ENCODE measurements around the gene CHD8.

CHD8 gene

DNA sequence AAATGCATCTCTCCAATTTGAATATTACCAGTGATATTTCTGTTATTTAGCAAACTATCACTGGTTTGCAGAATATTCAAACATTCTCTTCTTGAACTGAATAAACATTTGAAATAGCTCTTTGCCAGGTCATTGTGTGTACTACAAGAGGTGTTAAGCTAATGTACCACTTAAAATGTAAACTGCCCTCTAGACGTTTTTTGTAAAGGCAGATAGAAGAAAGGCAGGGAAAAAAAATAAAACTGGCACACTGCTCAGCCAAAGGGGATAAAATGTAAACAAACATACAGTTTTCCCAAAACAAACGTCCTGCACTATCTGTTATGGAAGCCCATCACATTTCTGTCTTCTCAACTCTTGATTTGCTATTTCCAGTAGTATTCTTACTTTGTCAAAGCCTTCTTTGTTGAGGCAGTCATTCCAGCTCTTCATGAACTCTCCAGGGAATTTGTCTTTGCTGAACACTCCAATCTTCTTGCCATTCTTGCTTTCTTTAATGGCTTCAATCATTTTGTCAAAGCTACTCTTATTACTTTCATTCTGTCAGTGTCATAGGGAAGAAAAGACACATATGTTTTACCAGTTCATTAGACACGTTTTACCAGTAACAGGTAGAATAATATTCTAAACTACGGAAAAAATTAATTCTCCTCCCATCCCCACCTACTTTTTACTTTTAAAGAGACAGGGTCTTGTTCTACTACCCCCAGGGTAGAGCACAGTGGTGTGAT is 85.8 kb downstream of the CHD8 start:
- no peak for DNase-seq

DNA sequence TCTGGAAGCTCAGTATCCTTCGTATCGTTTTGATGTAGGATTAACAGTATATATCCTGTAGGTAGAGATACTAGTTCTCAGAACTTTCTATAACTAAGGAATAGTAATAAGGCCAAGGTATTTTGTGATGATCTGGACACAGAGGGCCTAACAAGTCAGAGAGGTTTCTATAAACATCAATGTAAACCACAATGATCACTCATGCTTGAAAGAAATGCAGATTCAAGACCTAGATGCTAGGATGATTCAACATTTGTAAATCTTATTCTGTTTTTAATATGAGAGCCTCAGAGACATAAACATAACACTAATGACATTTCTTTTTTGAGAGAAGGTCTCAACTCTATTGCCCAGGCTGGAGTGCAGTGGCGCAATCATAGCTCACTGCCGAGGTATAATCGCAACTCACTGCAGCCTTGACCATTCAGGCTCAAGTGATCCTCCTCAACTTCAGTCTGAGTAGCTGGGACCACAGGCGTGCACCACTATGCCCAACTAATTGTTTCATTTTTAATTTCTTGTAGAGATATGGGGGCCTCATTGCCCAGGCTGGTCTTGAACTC is 88.3 kb downstream of the CHD8 start:
- no peak for DNase-seq

- no peak for DNase-seq
Observed at GRCh38 chr14:21356511-21356910, 99.4 kb downstream of the CHD8 start.

DNA sequence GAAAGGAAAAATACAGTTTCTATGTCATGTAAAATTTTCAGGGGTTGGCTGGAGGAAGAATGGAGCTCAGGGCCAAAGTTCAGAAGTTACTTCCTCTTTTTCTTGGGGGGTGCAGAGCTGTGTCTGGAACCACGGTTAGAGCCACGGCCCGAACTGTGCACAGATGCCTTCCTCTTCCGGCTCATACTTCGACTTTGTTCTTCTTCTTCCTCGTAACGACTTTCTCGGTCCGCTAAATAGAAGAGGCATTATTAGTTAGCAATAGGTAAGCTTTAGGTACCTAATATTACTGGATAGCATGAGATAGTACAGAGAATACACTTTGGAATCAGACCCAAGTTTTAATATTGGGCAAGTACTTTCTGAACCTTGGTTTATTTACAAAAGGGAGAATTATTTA is 103.3 kb downstream of the CHD8 start:
- DNase-seq, result peak; percentile 88

DNA sequence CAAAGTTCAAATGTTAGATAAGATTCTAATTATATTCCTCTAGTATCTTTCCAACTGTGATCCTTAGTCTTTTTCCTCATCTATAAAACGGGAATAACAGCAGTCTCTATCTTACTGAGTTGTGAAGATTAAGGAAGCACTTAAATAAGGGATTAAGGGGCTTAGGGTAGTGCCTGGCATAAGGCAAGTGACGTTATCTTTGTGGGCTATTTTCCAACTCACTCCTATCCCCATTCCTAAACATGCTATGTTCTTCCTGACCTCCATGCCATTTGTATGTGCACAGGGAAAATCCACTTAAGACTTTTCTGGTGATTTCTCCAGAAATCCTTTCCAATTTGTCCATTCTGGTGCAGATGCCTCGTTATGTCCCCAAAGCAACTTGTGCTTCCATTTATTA is 105.4 kb downstream of the CHD8 start:
- no peak for DNase-seq

GRCh38 chr14:21347201-21347600 is 108.7 kb downstream of the CHD8 start:
- no peak for DNase-seq

DNA sequence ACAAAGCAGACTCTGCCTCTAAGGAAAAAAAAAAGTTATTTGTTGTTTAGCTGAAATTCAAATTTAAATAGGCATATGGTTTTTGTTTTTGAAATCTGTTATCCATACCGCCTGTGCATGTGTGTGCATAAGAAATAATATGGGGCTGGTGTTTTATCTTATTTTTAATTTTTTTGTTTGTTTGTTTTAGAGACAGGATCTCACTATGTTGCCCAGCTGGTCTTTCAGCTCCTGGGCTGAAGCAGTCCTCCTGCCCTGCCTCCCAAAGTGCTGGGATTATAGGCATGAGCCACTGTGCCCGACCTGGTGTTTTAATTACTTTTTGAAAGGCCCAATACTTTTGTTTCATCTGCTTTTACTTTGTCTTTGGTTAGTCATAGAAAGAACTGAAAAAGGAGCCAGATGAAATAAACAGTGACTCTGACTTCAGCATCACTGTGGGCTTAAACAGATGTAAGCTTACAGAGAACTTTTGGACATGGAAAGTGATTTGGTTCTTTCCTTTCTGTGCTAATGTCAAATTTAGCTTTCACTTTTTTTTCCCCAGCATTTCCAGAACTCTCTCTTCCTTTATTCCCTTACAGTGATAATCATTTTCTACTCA is 109.3 kb downstream of the CHD8 start:
- DNase-seq, result no peak

- no peak for DNase-seq
Observed at GRCh38 chr14:21343035-21343794, 112.7 kb downstream of the CHD8 start.
